Measurements from ENCODE around the gene CXCL6.

Gene CXCL6

DNA sequence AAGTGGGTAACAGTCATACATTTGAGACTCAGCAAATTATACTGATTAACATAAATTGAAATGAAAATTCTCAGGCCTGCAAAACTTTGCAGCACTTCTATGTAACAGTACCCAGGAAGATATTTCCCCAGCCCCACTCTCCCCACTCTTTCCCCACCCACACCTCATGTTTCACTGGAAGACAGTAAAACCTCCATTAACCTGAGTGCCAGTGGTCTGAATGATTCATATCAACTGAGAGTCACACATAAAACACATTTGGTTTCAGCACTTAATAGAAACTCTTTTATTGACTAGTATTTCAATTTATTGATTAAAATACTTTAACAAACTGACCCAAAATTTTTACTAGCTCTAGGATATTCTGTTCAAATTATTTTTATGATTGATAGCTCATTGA, 6.9 kb downstream of the CXCL6 start:
- DNase-seq = no peak

DNA sequence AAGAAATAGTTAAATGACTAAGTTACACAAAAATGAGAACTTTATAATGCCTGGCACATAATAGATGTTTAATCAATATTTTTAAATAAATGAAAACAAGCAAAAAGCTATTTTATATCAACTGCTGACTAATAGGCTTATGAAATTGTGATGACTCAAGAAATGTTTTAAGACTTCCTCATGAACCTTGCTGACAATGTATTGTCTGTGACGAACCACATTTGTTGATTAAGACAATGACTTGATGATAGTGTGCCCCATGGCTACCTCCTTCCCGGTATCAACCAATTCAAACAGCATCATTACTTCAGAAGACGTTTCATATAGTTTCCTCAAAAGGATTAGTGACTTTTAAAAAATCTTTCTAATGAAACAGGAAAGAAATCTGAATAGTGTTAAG, 7.9 kb downstream of the CXCL6 start:
- no peak for DNase-seq

DNA sequence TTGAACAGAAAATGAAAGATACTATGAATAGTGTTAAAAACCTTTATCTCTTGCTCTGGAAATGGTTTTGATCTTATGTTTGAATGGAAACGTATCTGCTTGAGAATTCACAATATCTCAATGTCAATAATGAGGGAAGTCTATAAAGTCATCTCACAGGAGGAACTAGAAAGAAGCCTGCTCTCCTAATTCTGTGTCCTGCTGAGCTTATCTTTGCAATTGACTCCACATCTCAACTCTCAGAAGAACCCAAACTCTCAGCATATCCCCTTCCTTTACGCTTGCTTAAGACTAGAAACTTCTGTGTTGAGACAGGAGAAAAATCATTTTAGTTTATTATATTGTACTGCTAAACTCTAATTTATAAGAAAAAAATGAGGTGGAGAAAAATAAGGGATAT, 8.3 kb downstream of the CXCL6 start:
- no peak for DNase-seq

GRCh38 chr4:73847526-73848182, 11.2 kb downstream of the CXCL6 start:
- DNase-seq = no peak

DNA sequence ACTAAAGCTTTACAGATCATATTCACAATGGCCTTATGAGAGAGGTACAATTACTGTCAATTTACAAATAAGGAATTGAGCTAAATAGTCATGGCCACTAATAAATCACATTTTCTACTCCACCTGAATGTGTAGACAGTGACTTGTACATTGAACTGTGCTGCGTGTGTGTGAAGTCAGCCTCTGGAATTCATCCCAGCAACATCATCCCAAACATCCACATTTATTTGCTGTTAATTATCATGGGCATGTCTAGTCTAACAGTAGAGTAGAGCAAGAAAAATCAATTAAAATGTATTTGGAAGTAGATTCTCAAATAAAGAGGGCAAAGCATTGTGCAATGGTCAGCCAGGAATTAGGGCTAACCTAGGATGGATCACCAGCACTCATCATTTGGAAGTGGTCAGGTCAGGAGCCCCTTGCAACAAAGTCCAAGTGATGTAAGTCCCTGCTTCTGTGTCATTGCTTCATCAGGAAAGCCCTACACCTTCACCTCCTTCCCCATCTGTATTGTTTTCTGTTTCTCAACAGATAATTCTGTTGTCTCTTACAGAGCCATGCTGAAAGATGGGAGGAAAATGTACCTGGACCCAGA, 11.8 kb downstream of the CXCL6 start:
- DNase-seq = no peak

GRCh38 chr4:73850261-73850970, 13.9 kb downstream of the CXCL6 start:
- DNase-seq = no peak

DNA sequence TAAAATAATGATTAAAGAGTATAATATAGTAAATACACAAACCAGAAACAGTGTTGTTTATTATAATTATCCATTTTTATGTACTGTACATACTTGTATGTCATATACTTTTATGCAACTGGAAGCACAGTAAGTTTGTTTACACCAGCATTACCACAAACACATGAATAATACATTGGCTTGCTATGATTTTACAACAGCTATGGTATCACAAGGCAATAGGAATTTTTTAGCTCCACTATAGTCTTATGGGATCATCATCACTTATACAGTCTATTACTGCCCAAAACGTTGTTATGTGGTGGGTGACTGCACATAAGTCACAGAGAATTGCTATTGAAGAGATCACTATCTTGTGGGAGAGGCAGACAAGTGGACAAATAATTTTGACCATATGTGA, 14.8 kb downstream of the CXCL6 start:
- DNase-seq = no peak

DNA sequence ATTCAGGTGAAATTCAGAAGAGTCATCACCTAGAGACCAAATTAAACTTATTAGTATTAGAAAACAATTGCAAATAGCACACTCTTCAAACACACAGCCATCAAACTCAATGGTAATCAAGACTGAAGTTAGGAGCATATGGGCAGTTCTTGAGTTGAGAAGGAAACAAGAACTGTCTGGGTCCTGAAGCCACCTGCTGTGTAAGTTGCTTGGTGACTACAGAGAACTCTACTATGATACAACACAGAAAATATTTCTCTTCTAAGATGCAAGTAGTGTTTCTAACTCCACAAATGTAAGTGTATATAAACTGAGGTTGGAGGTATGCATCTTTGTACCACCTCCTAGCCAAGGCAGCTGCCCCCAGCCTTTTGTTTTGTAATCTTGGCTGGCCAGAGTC, 16.3 kb downstream of the CXCL6 start:
- DNase-seq = no peak

DNA sequence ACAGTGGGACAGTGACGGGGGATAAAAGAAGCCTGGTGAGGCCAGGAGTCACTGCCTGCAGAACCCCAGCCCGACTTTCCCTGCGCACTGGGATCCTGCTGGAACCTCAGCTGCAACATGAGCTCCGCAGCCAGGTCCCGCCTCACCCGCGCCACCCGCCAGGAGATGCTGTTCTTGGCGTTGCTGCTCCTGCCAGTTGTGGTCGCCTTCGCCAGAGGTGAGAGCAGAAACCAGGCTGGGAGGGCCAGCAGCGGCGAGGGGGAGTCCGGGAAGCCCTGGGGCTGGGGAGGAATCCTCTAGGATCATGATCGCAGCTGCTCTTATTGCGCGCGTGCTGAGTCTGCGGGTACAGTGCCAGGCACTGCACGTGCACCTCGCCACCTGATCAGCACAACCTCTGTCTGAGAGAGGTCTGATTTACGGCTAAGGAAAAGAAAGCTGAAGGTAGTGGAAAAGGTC, 16.8 kb downstream of the CXCL6 start, which contains the start of gene PF4V1:
TSS of gene PF4V1 (plus strand) at position 51 of the 459 bp plus-strand sequence. CDS start at position 118, 67 bp downstream.
- no peak for DNase-seq

- no peak for DNase-seq
These were observed 17.4 kb downstream of the CXCL6 start for GRCh38 chr4:73853718-73854473.

GRCh38 chr4:73855406-73855805, 18.9 kb downstream of the CXCL6 start:
- DNase-seq = no peak

DNA sequence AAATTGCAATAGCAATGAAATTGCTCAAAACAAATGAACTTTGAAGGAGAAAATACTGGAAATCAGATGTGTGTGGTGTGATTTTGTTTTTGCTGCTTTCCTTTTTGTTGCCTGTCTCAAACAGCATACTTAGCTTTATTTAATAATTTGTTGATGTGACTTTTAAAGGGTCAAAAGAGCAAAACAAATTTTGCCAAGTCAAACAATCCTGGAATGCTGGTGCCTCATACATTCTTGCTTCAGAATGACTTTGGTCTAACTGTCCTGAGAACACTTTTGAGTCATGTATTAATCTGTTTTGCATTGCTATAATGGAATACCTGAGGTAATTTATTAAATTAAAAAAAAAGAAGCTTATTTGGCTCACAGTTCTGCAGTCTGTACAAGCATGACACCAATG, 20.0 kb downstream of the CXCL6 start:
- no peak for DNase-seq

DNA sequence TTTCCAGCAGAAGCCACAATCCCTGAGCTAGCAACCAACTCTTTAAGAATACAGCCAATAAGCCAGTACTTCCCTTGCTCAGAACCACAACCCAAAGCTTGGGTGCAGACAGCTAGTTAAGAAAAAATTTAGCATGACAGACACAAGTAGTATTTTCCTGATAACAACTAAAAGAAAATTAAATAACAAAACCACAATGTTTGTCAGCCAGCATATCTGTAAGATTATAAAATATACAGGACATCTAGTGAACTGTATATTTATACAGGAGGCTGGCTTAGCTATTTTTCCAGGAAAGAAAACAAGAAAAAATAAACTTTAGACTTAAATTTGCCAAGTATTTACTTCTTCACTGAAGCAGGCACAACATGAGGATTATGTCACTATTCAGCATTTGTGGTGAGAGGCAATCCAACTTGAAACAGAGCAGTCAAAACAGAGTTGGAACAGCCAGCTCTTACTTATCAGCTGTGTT, 23.2 kb downstream of the CXCL6 start:
- DNase-seq = no peak

- DNase-seq = no peak
These were observed 23.7 kb downstream of the CXCL6 start for GRCh38 chr4:73860181-73860580.

DNA sequence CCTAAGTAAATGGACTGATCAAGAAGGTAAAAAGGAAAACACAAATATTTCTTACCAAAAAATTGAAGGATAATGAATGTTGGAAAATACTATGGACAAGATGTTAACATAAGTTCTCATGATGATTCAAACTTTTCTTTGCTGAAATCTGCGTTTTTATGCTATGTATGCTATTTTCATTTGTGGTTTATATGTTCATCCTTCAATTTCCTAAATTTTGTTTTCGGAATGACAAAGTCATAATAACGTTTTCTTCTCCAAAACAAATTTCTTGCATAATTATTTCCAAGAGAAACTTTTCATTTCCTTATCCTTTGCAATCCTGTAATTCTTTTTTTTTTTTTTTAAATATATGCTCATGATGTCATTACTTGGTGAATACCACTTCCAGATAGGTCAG, 24.4 kb downstream of the CXCL6 start:
- no peak for DNase-seq

DNA sequence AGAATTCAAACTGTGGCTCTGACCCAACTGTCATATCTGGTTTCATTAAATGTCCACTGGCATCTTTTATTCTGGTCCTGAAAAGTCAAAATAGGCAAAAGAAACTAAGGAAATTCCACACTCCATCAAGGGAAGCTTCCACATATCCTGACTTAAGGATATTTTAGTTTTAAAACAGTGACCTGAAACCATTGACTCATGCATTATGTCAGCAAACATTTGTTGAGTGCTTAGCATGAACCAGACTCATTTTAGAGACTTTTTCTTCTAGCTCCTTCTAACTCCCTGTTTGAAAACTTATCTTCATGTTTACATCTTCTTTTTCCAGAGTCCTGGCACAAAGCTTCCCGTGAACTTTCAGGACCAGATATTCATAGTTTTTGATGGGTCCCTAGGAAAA, 25.8 kb downstream of the CXCL6 start:
- DNase-seq = no peak

GRCh38 chr4:73864365-73864764, 27.9 kb downstream of the CXCL6 start:
- no peak for DNase-seq

DNA sequence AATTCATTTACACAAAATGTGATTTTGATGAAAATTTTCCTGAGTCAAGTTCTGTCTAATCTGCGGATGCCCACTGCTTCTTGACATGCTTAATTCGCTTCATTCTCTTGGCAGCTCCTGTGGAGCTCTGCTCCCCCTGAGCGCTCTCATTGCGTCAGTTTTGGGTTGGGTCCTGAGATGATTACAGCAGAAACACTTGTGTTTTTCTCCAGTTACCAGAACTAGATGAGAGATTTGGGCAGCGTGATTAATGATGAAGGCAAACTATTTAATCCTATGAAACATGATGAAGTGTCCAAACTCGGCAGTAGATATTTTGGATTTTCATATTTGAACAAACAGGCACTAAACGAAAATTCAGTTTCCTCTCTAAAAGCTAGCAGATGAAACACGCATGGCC, 28.5 kb downstream of the CXCL6 start:
- no peak for DNase-seq

GRCh38 chr4:73865431-73866096, 29.1 kb downstream of the CXCL6 start:
- no peak for DNase-seq

DNA sequence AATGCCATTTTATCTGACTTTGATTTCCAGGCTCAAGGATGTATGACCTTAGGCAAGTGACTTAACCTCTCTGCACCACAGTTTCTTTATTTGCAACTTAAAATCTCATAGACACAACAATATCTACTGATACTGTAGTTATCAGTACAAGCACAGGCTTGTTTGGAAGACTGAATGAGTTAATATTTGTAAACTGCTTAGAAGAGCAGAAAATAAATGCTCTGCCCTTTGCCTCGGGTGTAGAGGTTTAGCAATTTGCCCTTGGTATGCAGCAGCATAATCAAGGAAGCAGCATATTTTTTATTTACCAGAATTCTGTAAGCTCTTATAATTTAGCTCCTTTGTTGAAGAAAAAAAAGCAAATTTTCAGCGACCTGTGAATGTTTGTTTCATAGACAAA, 29.8 kb downstream of the CXCL6 start:
- DNase-seq = no peak

DNA sequence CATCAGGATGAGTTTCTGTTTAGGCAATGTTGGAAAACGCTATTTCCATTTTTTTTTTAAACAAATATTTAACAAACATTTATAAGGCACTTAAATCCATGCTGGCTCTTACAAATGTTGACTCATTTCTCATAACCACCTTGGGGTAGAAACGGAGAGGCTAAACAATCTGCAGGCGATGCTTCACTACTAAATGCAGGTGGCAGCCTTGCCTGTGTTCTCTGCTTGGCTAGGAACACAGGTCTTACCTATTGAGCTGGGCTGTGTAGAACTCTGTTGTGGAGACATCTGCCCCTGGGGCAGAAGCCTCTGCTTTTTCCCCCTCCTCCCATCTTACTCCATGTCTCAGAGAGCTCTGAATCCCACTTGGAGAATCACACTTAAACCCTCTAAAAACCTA, 31.3 kb downstream of the CXCL6 start:
- no peak for DNase-seq

DNA sequence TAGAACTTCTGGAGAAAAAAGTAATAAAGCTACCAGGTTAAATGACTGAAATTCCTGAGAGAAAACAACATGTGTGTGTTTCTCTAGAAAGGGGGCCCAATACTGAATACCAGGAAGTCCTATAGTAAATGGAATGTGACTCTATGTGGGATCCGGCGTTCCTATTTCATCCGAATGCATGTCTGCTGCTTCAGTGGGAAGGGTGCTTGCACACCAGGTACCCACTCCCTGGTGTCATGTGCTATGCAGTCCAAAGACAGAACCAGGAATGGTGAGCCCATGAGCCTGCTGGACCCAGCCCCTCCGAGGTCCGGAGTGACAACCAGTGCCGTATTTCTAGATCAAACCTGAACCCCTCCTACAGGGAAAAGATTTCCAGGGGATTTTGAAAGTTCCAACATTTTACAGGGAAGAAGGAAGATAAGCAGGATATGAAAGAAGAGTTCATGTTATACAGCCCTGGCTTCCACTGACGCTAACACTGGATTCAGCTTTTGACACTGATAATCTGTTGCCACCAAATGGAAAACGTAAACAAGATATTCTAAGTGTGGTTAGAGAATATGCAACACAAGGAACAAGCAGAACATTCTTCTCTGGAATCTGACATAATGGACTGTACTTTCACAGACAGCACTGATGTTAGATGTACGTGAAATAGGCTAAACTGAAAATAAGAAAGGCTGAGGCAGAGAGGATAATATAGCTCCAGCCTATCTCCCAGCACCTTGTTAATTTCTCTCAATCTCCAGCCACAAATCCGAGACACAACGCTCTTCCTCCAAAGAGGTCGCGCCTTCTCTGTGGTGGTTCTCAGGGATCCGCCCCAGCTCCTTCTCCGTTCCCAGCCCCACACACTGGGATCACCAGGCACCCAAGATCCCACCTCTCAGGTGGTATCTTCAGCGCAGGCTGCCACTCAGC, 32.0 kb downstream of the CXCL6 start:
- DNase-seq = no peak

Data from activated T-cell treated with anti-CD3 and anti-CD28 coated beads for 4 hours (primary cell).